GM19455 (cell line): ENCODE results near the gene FLT3.
"Not testable (repeated sequence)": the region's sequence is repeated elsewhere in the genome, so short reads cannot be mapped to it uniquely, and the experiment has no call there.

ENCODE experiments used
- ATAC-seq: cut with Tn5 transposase; IDR thresholded peaks from one replicate; pipeline ENCODE4 v1.9.1; 2021; ENCODE audit not compliant: unreplicated experiment

Gene FLT3

DNA sequence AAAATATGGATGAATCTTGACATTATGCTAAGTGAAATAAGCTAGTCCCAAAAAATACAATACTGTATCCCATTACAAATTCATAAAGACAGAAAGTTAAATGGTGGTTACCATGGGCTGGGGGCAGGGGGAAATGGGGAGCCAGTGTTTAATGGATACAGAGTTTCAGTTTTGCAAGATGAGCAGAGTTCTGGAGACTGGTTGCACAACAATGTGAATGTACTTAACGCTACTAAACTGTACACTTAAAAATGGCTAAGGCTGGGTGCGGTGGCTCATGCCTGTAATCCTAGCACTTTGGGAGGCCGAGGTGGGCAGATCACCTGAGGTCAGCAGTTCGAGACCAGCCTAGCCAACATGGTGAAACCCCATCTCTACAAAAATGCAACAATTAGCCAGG, 1.5 kb upstream of the FLT3 start:
- ATAC-seq: not testable (repeated sequence)

DNA sequence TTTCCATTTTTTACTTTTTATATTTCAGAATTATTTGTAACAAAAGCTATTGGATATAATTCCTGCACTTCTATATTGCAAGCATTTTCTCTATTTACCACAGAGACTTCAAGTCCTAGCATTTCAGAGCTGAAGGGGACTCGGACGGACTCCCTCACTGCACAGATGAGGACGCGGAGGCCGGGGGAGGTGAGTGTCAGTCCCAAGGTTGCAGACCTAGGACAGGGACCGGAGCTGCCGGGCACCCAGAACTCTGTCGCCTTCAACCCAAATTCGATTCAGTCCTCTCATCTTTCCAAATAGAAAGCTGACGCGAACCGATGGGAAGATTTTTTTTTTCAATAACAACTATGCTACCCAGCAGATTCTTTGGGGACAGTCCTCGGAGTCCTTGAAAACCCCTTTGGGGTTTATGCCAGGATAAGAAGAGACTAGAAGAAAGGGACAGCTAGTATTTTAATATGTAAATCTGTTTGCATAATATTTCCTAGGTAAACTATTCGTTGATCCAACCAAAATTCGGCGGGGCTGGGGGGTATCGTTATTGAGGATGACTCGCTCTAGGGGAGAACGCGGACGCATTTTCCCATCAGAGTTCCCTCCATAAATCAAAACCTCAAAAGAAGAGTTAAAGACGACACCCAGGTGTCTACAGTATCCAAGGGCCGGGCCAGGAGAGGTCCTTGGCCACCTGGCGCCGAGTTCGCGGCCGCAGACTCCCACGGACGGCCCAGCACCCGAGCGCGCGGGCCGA, 803 bp downstream of the FLT3 start:
- no peak for ATAC-seq

DNA sequence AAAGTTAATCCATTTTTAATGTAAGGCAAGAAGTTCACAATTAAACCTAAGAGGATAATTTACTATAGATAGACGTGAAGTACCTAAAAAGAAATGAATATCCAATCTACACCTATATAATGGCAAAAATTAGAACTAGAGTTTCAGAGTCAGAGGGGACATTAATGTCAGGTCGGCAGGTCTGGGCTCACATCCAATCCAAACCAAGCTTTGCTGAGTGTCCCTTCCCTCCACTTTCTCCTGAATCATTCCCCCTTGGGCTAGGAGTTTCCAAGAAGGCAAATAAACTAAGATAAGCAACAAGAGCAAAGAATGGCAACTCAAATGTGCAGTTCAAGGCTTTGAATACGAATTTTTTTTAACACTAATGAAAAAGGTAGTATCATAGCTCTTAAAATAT, 2.9 kb downstream of the FLT3 start:
- no peak for ATAC-seq

DNA sequence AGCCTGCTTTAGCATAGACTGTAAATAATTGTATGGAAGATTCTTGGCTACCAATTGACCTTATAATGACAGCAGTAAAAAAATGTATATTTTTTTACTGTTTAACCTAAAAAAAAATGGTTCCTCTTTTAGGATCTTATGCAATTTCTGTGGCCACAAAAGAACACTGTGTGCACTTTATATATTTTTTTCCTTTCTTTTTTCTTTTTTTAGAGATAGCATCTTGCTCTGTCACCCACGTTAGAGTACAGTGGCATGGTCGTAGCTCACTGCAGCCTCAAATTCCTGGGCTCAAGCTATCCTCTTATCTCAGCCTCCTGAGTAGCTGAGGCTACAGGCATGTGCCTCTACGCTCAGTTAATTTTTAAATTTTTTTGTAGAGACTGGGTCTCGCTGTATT, 6.1 kb downstream of the FLT3 start:
- no peak for ATAC-seq

DNA sequence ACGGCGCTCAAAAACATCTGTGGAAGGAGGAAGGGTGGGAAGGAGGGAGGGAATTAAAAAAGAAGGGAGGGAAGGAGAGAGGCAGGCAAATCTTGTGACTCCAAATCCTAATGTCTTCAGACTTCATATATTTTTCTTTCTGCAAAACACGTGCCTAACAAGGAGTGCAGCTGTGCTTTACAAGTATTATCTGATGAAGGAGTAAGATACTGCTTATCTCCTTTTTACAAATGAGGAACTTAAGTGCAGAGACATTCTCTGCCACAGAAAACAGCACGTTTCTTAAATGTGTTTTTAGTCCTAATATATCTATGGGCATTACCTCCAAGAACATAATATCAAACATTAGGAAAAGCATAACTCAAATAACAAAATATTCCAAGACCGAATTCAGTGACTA, 6.5 kb downstream of the FLT3 start:
- ATAC-seq: no peak

DNA sequence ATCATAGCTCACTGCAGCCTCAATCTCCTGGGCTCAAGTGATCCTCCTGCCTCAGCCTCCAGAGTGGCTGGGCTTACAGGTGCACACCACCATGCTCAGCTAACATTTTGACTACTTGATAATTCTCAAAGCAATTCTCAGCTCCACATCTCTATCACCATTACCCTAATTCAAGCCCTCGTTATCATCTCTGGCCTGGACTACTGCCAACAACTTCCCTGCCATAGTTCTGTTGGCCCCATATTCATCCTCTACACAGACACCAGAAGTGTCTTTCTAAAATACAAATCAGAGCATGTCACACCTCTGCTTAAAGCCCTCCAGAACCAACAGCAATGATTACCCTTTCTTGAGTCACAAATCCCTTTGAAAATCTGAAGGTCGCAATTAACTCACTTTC, 7.9 kb downstream of the FLT3 start:
- no peak for ATAC-seq

DNA sequence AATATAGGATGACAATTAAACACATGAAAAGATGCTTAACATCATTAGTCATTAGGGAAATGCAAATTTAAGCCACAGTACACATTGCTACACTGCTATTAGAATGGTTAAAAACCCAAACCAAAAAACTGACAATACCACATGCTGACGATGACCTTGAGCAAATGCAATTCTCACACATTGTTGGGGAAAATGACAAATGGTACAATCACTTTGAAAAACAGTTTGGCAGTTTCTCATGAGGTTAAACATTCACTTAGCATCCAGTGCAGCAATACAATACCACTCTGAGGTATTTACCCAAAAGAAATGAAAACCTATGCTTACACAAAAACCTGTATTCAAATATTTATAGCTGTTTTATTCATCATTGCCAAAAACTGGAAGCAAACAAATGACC, 11.3 kb downstream of the FLT3 start:
- no peak for ATAC-seq

DNA sequence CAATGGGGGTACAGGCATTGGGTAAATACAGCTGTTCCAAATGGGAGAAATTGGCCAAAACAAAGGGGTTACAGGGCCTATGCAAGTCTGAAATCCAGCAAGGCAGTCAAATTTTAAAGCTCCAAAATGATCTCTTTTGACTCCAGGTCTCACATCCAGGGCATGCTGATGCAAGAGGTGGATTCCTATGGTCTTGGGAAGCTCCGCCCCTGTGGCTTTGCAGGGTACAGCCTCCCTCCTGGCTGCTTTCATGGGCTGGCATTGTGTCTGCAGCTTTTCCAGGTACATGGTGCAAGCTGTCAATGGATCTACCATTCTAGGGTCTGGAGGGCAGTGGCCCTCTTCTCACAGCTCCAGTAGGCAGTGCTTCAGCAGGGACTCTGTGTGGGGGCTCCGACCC, 22.6 kb downstream of the FLT3 start:
- not testable (repeated sequence) for ATAC-seq

DNA sequence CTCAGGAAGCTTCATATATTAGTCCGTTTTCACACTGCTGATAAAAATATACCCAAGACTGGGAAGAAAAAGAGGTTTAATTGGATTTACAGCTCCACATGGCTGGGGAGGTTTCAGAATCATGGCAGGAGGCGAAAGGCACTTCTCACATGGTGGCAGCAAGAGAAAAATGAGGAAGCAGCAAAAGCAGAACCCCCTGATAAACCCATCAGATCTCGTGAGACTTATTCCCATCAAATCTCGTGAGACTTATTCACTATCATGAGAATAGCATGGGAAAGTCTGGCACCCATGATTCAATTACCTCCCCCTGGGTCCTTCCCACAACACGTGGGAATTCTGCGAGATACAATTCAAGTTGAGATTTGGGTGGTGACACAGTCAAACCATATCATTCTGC, 23.1 kb downstream of the FLT3 start:
- no peak for ATAC-seq

DNA sequence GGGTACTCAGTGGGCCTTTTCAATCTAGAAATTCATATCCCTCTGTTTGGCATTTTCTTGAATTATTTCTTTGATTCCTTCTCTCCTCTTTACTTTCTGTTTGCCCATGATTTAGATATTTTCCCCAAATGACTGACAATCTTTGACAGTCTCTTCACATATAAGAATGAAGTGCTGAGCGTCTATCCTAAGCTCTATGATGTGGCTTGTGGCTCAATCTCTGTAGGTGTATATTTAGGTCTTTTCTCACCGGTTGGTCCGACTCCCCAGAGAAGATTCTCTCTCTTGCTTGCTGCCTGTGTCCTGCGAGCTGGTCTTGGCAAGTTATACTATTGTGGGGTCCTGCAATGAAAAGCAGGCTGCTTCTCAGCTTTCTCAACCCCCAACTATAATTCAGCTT, 29.0 kb downstream of the FLT3 start:
- no peak for ATAC-seq

DNA sequence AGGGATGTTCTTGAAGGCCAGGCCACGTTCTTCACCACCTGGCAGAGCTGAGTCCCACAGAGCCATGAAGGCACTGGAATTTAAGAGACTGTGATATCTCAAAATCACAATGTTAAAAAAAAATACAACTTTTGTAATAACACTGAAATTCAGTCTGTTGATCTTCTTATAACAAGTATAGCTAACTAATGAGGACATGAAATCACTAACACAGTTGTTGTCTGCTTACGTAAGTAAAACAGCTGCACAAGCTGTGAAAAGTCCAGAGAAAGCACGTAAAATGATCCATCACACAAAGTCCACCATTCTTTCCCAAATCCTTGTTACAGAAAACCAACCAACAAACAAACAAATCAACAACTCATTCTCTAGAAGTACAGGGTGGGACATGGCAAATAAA, 32.9 kb downstream of the FLT3 start:
- no peak for ATAC-seq

DNA sequence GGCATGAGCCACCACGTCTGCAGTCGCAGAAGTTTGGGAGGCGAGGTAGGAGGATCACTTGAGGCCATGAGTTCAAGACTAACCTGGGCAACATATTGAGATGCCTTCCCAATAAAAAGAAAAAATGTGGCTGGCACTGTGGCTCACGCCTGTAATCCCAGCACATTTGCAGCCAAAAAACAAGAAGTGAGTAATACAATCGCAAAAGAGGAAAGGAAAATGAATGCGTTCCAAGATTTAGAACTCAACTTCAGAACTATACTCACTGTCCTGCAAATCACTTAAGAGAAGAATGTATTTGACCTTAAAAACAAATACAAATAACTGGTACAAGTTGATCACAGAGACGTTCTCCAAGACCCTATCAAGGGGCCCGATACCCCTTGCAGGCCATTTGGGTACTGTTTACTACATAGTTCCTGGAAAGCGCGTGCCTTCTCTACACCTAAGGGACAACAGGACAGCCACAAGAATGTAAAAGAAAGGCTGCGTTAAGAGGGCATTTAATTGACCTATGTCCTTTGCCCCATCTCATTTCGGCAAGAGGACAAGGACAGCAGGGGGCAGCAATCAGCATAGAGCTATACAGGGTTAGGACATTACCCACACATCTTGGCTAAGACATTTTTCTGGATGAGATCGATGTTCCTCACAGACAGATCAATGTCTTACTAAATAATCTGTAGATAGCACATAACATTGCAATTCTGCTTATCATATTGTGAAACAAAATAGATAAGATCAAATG, 41.3 kb downstream of the FLT3 start:
- no peak for ATAC-seq

DNA sequence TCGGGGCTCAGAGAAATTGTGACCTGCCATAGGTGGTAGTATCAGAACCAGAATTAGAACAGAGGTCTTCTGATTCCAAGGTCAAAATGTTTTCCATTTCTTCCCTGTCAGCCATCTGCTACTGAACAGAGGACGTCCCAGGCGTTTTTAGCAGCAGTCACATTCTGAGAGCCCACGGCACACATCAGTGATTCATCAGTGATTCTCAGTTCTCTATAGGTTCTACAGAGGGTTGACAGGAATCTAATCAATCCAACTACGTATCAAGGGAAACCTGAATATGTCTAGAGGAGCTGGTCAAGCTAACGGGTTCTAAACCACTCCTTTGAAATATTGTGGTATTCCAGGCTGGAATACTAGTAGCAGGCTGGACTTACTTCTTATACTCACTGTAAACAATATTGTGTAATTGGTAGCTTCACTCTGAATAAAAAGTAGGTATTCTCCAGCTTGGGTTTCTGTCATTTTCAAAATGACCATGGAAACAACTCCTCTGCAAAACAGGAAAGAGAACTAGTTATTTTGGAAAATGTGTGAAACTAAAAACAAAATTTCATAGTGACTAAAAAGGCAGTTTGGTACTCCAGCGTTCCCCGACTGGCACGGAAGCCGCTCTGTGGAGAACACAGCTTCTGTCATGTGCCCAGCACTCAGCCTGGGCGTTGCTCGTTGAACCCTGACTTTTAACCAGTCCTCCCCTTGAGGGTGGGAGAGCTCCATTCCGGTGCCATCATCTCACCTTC, 43.2 kb downstream of the FLT3 start:
- ATAC-seq: peak; percentile 58

DNA sequence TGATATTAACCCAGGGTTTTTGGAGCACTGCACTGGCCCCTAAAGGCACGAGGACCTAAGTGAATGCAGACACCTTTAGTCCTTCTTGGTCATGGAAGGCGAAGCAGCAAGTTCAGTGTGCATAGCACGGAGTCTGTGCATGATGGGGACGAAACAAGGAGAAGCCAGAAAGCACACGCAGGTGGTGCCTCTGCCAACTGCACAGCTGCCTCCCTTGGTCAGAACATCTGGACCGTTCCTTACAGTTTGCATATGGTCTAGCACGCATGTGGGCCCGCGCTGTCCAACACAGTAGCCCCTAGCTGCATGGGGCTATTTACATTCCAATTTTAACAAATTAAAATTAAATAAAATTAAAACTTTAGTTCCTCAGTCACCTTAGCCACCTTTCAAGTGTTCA, 44.0 kb downstream of the FLT3 start:
- no peak for ATAC-seq

DNA sequence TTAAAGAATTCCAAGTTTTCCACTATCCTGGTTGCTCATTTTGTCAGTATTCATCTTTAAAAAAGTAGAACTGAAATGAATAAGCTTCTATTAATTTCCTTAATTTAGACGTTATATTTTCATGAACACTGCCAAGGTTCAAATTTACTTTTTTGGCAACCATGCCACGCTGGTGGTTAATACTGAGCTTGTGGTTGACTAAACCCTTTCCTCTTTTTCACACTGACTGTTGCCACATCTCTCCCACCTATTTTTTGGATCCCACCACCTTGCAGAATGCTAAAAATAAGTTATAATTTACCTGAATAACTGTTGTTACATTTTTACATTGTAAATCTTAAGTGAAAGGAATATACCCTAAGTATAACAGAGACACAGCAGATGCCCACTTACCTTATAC, 45.0 kb downstream of the FLT3 start:
- no peak for ATAC-seq

DNA sequence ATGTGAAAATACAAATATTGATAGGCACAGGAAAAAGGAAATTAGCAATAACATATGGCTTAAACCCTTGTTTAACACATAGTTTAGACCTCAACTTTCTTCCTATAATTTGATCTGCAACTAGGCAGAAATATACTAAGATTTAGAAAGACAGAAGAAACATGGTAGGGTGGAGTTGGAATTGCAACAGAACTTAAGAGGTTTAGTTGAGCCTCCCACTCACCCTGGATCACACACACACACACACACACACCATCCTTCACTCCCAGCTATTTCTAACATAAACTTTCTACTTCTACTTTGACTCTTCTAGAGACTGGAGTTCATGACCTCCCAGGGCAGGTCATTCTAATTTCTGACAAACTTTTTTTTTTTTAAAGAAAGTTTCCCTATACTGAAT, 47.4 kb downstream of the FLT3 start:
- no peak for ATAC-seq

DNA sequence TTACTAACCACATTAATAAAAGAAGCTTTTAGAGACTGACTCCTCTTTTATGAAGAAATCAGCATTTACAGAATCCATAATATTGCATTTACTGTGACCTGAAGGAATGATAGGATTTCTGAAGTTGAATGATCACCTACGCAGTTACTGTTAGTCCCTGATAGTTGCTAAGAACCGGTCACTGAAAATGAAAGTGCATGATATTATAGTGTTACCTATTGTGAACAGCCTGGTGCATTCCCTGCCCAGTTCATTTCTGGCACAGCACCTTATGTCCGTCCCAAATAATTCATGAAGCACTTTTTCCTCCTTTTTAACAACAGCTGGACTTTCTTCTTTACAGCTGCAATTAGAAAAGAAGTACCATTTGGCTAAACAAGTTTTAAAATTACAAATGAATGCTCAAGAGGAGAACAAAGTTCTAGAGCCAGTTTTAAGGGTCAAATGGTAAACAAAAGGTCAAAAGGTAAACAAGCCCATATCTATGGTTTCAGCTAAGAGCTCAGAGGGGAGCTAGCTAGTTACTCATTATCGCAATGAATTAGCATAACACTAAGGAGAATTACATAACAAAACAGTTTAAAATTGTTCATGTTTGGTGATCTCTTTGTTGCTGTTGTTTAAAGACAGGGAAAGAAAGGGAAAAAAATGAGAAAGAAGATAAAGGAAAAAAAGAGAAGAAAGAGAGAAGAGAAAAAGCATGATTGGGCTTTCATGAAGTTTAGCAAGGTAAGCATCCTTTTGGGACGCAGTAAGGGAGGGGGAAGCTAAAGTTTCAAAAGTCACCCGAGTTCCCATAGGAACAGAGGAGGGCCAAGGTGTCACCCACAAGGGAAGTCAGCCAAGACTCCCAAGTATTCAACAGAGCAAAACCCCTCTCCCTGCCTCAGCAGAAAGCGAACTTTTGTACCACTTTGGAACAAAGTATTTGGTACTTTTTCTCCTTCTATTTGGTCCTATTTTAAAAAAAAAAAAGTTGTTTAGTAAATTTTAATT, 50.2 kb downstream of the FLT3 start:
- no peak for ATAC-seq

DNA sequence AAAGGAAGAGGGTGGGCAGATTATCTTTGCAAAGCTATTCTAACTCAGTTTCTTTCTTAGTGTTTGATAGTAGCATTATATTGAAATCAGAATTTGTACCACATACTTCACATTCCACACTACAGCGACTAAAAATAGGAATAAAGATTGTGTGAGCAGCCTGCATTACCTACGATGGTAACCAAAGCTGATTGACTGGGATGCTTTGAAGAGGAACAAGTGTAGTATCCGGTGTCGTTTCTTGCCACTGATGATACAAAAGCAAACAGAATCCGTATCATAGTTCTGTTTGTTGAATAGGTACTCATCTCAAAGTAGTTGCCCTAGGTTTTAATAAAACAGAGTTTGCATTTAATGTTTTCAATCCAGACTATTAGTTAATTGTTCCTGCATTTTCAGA, 51.2 kb downstream of the FLT3 start:
- no peak for ATAC-seq

DNA sequence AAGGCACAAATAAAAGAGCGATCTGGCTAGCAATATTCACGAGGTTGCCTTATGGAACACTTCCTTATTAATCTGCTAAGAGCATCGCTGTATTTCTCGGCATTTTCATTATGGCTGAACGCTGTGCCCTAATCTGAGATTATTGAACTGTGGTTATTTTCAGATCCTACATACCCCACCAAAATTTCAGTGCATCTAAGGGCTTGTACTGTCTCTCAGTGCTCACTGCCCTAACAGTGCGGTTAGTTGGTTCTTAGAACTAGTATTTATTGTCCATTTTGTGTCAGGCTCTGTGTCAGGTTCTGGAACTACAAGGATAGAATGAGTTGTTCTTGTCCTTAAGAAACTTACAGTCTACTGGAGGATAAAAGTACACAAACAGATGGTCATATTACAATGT, 51.6 kb downstream of the FLT3 start:
- ATAC-seq: no peak

DNA sequence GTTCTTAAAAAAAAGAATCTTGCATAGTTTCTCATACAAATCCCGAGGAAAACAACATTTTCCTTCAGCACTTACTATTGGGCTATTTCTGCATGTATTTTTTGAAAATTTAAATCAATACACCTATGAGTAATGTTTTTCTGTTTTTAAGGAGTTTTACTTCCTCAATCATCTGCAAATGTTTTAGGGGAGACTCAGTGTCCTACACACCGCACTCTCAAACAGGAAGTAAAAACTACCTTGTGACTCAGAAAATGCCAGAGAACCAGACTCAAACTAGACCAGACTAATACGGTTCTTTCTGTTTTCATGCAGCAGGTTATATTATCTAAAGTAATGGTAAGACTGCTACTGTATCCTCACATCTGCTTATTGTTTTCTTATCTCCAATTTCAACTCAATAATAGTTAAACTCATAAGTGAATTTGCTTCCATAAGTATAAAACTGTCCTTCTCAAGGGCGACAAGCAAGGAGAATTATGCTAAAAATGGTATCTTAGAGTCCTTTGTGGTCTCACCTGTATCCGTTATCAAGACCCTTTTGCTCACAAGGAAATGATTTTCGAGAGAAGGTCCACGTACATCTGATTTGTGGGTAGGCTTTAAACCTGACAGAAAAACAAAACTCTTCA, 52.5 kb downstream of the FLT3 start:
- ATAC-seq: peak; percentile 89
